H1 (cell line): Measurements from ENCODE around the gene BRICD5. TPM values are rescaled to one million over a fixed set of nuclear protein-coding genes. Genes with fewer than 3 reads are reported as not detected.

Experiments used
- CTCF ChIA-PET: fragments of 300-600 bp; sonication (Branson Sonifier 250); formaldehyde crosslinking; loops from one replicate; lab custom pipeline; 2021; ENCODE audit not compliant: partially characterized antibody; lab: Charles Lee
- POLR2A ChIA-PET: fragments of 300-600 bp; sonication (Branson Sonifier 250); formaldehyde crosslinking; loops from one replicate; lab custom pipeline; 2021; ENCODE audit warnings: inconsistent platforms; ENCODE audit not compliant: partially characterized antibody; lab: Charles Lee
- DNase-seq, 2 experiments: peaks; one replicate each; pipeline versions ENCODE4 v3.0.0 to v3.0.0-alpha.2; 2010 to 2022; ENCODE audit warnings: low spot score in 2 of 2, low read depth in 1 of 2, mixed read lengths in 1 of 2
- FAIRE-seq: peaks from 2 replicates; lab custom pipeline; 2011; peaks lifted over from hg19 to GRCh38; lab: Jason Lieb, UNC
- H2AFZ ChIP-seq: 2 replicates; pipeline ENCODE4 v1.8.1; 2012; ENCODE audit warnings: low read length, inconsistent platforms
- H2AK5ac ChIP-seq: 2 replicates; pipeline ENCODE4 v1.6.1; 2013; ENCODE audit warnings: low read depth, low read length
- H2BK120ac ChIP-seq: replicated peaks from 2 replicates; pipeline ENCODE3; 2013; ENCODE audit warnings: low read depth, low read length, inconsistent platforms
- H2BK12ac ChIP-seq: 2 replicates; pipeline ENCODE4 v1.6.1; 2013; ENCODE audit warnings: low read depth, low read length
- H2BK15ac ChIP-seq: 2 replicates; pipeline ENCODE4 v1.6.1; 2013; ENCODE audit warnings: low read length
- H2BK20ac ChIP-seq: 2 replicates; pipeline ENCODE4 v1.6.1; 2013; ENCODE audit warnings: low read length
- H2BK5ac ChIP-seq: 2 replicates; pipeline ENCODE4 v1.6.1; 2013; ENCODE audit warnings: low read depth, low read length
- H3K14ac ChIP-seq: 2 replicates; pipeline ENCODE4 v1.6.1; 2013; ENCODE audit warnings: inconsistent platforms; ENCODE audit not compliant: insufficient read length
- H3K18ac ChIP-seq: 2 replicates; pipeline ENCODE4 v1.6.1; 2013; ENCODE audit warnings: low read length; ENCODE audit errors: extremely low read depth
- H3K23ac ChIP-seq: 2 replicates; pipeline ENCODE4 v1.6.1; 2013; ENCODE audit warnings: inconsistent platforms; ENCODE audit not compliant: insufficient read length
- H3K23me2 ChIP-seq: 2 replicates; pipeline ENCODE4 v1.6.1; 2013; ENCODE audit warnings: low read depth, low read length
- H3K27ac ChIP-seq: 2 replicates; pipeline ENCODE4 v1.6.1; 2011; ENCODE audit warnings: low read depth, low read length, inconsistent platforms
- H3K27me3 ChIP-seq, 4 experiments: replicated peaks in 1 of 4; 1 replicate in 1 of 4; 2 replicates in 3 of 4; pipeline versions ENCODE4 v1.6.1 to v1.8.1; 2011 to 2013; ENCODE audit warnings: low read length in 3 of 4, mild to moderate bottlenecking in 3 of 4, inconsistent platforms in 2 of 4, mixed read lengths in 2 of 4, moderate library complexity in 1 of 4; ENCODE audit not compliant: control insufficient read depth in 3 of 4, insufficient read depth in 3 of 4; ENCODE audit errors: extremely low read depth in 1 of 4
- H3K36me3 ChIP-seq, 4 experiments: 2 replicates each; pipeline versions ENCODE4 v1.6.1 to v1.8.1; 2011 to 2013; ENCODE audit warnings: mild to moderate bottlenecking in 4 of 4, low read length in 3 of 4, moderate library complexity in 2 of 4, control low read depth in 1 of 4, inconsistent platforms in 1 of 4; ENCODE audit not compliant: insufficient read depth in 4 of 4, control insufficient read depth in 2 of 4
- H3K4ac ChIP-seq: replicated peaks from 2 replicates; pipeline ENCODE3; 2013; ENCODE audit warnings: low read length, low read depth, mixed read lengths, inconsistent platforms; ENCODE audit not compliant: insufficient read length
- H3K4me1 ChIP-seq, 4 experiments: replicated peaks in 1 of 4; 1 replicate in 1 of 4; 2 replicates in 3 of 4; pipeline versions ENCODE4 v1.6.1 to v1.8.1; 2011 to 2013; ENCODE audit warnings: low read length in 3 of 4, inconsistent platforms in 2 of 4, mixed read lengths in 1 of 4; ENCODE audit not compliant: insufficient read depth in 4 of 4, control insufficient read depth in 3 of 4
- H3K4me2 ChIP-seq, 2 experiments: 2 replicates each; pipeline versions ENCODE4 v1.6.1 to v1.8.1; 2011 to 2013; ENCODE audit warnings: low read depth in 2 of 2, low read length in 2 of 2, control low read depth in 1 of 2, inconsistent platforms in 1 of 2, mild to moderate bottlenecking in 1 of 2; ENCODE audit not compliant: insufficient read depth in 1 of 2
- H3K4me3 ChIP-seq, 4 experiments: fragments of 200-600, 300-600 bp in 1 of 4; sonication (generic), shearing (Covaris generic), sonication (Bioruptor Twin) in 1 of 4; 2 replicates each; pipeline versions ENCODE4 v1.5.1 to v1.8.1; 2011 to 2016; ENCODE audit warnings: low read length in 4 of 4, low read depth in 3 of 4, control low read depth in 2 of 4, inconsistent platforms in 2 of 4, mild to moderate bottlenecking in 2 of 4, mixed read lengths in 1 of 4, moderate library complexity in 1 of 4; ENCODE audit not compliant: insufficient read depth in 2 of 4; ENCODE audit errors: extremely low read depth in 1 of 4
- H3K56ac ChIP-seq: replicated peaks from 2 replicates; pipeline ENCODE3; 2013; ENCODE audit warnings: low read depth, mild to moderate bottlenecking, mixed read lengths, low read length, inconsistent platforms; ENCODE audit not compliant: insufficient read length
- H3K79me1 ChIP-seq: 2 replicates; pipeline ENCODE4 v1.6.1; 2013; ENCODE audit warnings: low read depth, low read length, control low read depth
- H3K79me2 ChIP-seq, 2 experiments: 2 replicates each; pipeline versions ENCODE4 v1.6.1 to v1.8.1; 2012 to 2013; ENCODE audit warnings: low read length in 2 of 2, mild to moderate bottlenecking in 2 of 2, inconsistent platforms in 1 of 2; ENCODE audit not compliant: insufficient read depth in 2 of 2, control insufficient read depth in 1 of 2
- H3K9ac ChIP-seq, 4 experiments: replicated peaks in 1 of 4; 1 replicate in 1 of 4; 2 replicates in 3 of 4; pipeline versions ENCODE4 v1.6.1 to v1.8.1; 2011 to 2013; ENCODE audit warnings: low read depth in 3 of 4, low read length in 3 of 4, control low read depth in 2 of 4, mild to moderate bottlenecking in 2 of 4, moderate library complexity in 2 of 4, inconsistent platforms in 1 of 4; ENCODE audit errors: extremely low read depth in 1 of 4
- H3K9me3 ChIP-seq, 2 experiments: 2 replicates each; pipeline versions ENCODE4 v1.6.1 to v1.8.1; 2012 to 2013; ENCODE audit warnings: mild to moderate bottlenecking in 2 of 2, moderate library complexity in 2 of 2, control low read depth in 1 of 2, inconsistent platforms in 1 of 2, low read depth in 1 of 2, low read length in 1 of 2, mixed read lengths in 1 of 2; ENCODE audit not compliant: insufficient read depth in 2 of 2
- H4K20me1 ChIP-seq, 2 experiments: replicated peaks in 1 of 2; 2 replicates each; pipeline versions ENCODE3 to v1.8.1; 2011 to 2013; ENCODE audit warnings: inconsistent platforms in 2 of 2, low read length in 2 of 2, mild to moderate bottlenecking in 1 of 2; ENCODE audit not compliant: insufficient read depth in 2 of 2, control insufficient read depth in 1 of 2
- H4K5ac ChIP-seq: 2 replicates; pipeline ENCODE4 v1.6.1; 2013; ENCODE audit warnings: low read length, low read depth, mixed read lengths, inconsistent platforms; ENCODE audit not compliant: insufficient read length
- H4K8ac ChIP-seq: 2 replicates; pipeline ENCODE4 v1.8.0; 2013; ENCODE audit warnings: mild to moderate bottlenecking, moderate library complexity, low read length, inconsistent platforms; ENCODE audit not compliant: insufficient read depth; ENCODE audit errors: extremely low read depth
- H4K91ac ChIP-seq: replicated peaks from 2 replicates; pipeline ENCODE3; 2013; ENCODE audit warnings: low read length, mixed read lengths, inconsistent platforms; ENCODE audit not compliant: insufficient read length
- CBX5 ChIP-seq: fragments of 300-800, 300-1000 bp; sonication (generic); IDR thresholded peaks from 2 replicates; pipeline ENCODE4 v1.7.1; 2016; ENCODE audit warnings: antibody characterized with exemption, low read length, low read depth
- CBX8 ChIP-seq: fragments of 300-800, 300-1000 bp; sonication (generic); IDR thresholded peaks from 2 replicates; pipeline ENCODE4 v1.7.1; 2016; ENCODE audit warnings: low read depth, low read length, borderline replicate concordance
- CEBPB ChIP-seq: IDR thresholded peaks from 2 replicates; pipeline ENCODE4 v1.6.1; 2012; ENCODE audit warnings: low read depth, low read length
- FOSL1 ChIP-seq: IDR thresholded peaks from 2 replicates; pipeline ENCODE4 v1.6.1; 2011; ENCODE audit warnings: mild to moderate bottlenecking, low read depth, low read length, moderate library complexity; ENCODE audit not compliant: insufficient read depth
- JUN ChIP-seq: IDR thresholded peaks from 2 replicates; pipeline ENCODE4 v1.6.1; 2011; ENCODE audit warnings: low read depth, mild to moderate bottlenecking, improper control_type of control experiment, low read length
- JUND ChIP-seq: IDR thresholded peaks from 2 replicates; pipeline ENCODE4 v1.6.1; 2011; ENCODE audit warnings: mild to moderate bottlenecking, improper control_type of control experiment, low read length
- KDM4A ChIP-seq: IDR thresholded peaks from one replicate; pipeline ENCODE4 v1.7.1; 2012; ENCODE audit warnings: low read depth, mild to moderate bottlenecking, moderate library complexity, low read length, inconsistent platforms; ENCODE audit not compliant: severe bottlenecking
- NRF1 ChIP-seq: IDR thresholded peaks from 2 replicates; pipeline ENCODE4 v1.6.1; 2011; ENCODE audit warnings: mild to moderate bottlenecking, low read depth, low read length, improper control_type of control experiment
- RBBP5 ChIP-seq: IDR thresholded peaks from 2 replicates; pipeline ENCODE4 v1.7.1; 2012; ENCODE audit warnings: low read depth, mild to moderate bottlenecking, inconsistent platforms, low read length, moderate library complexity, borderline replicate concordance
- RNF2 ChIP-seq: fragments of 200-900, 300-1000 bp; sonication (generic); IDR thresholded peaks from 2 replicates; pipeline ENCODE4 v1.7.1; 2016; ENCODE audit warnings: borderline replicate concordance, low read depth, mild to moderate bottlenecking, antibody characterized with exemption, low read length; ENCODE audit not compliant: poor library complexity, severe bottlenecking; ENCODE audit errors: missing control alignments
- SIX5 ChIP-seq: IDR thresholded peaks from 2 replicates; pipeline ENCODE4 v1.6.1; 2011; ENCODE audit warnings: mild to moderate bottlenecking, low read depth, low read length
- WGBS, 2 experiments: shearing (Covaris generic) in 1 of 2; methylation state at CpG; one replicate each; pipeline versions ENCODE4 v1.1.6 to v1.1.7; 2013 to 2015; ENCODE audit warnings: low lambda C conversion rate in 2 of 2, mixed read lengths in 2 of 2, inconsistent platforms in 1 of 2, low coverage in 1 of 2, missing lambda C conversion rate in 1 of 2; ENCODE audit not compliant: insufficient replicate concordance in 2 of 2, insufficient coverage in 1 of 2, insufficient read length in 1 of 2; ENCODE audit errors: extremely low coverage in 1 of 2, missing lambda C conversion rate in 1 of 2; 5-methylcytosine and 5-hydroxymethylcytosine counted together
- polyA plus RNA-seq, 7 experiments: library from polyadenylated mRNA; depleted of rRNA in 3 of 7; stranded (reverse) in 5 of 7; unstranded in 2 of 7; fragments of >200 nt in 5 of 7; fragments of 200-250 nt in 2 of 7; gene quantifications; 1 replicate in 5 of 7; 2 replicates in 1 of 7; 4 replicates in 1 of 7; pipeline versions ENCODE4 v1.2.1 to v1.2.3, GENCODE V29; 2011 to 2013; ENCODE audit warnings: missing spikeins in 2 of 7, mixed read lengths in 2 of 7
- total RNA-seq: library from RNA; stranded (reverse); fragmentation: NEBNext Ultra II Directional; extraction: Animal tissue kit (Norgen Biotek cat#: 25700); gene quantifications from 2 replicates; pipeline ENCODE4 v1.2.1, GENCODE V29; 2021
- TF ChIP-seq, protein P1 (sequence below): IDR thresholded peaks from 2 replicates; pipeline ENCODE4 v1.6.1; 2011; ENCODE audit warnings: low read depth, mild to moderate bottlenecking, low read length; ENCODE audit not compliant: insufficient read depth

The BRICD5 gene
- total and polyA plus RNA-seq, 2 of the 8 experiments (the other 6 are each of a cell fraction or from before 2014, with no cell fraction given) = 8.5 to 14.2 TPM

- no peak overlapping the region for H2AFZ ChIP-seq
- H3K79me2 ChIP-seq = no peaks in the 10 kb centered on the region
- no peak overlapping the region for H3K18ac ChIP-seq
- H3K14ac ChIP-seq = no peak overlapping the region
- no peak overlapping the region for H2BK20ac ChIP-seq
- CTCF ChIA-PET = interaction anchor here (0.6 to 2.1 kb wide), 4 partner anchors 9 to 823 kb away, joined by 3 to 9 read pairs (median 4); no protein-coding TSS in a partner anchor
- H3K23ac ChIP-seq = no peak overlapping the region
- peaks cover 2% of the 10 kb centered on the region; the same call in 1 of the 2 replicates for H3K23me2 ChIP-seq
- H4K5ac ChIP-seq = no peak overlapping the region
- H3K4me1 ChIP-seq = peaks cover 0 to 7% (median 2%) of the 10 kb centered on the region in 4 experiments; a peak in 4 of 7 replicates
- H3K27ac ChIP-seq = no peak overlapping the region
- peaks cover 0 to 6% of the 10 kb centered on the region in 2 experiments for H4K20me1 ChIP-seq
- H3K9me3 ChIP-seq = no peaks in the 10 kb centered on the region
- DNase-seq (no peak), FAIRE-seq (no peak)
- H3K9ac ChIP-seq = no peak overlapping the region
- no peak overlapping the region for H2BK12ac ChIP-seq
- no peak overlapping the region for H3K4me3 ChIP-seq
- H3K56ac ChIP-seq = no peak overlapping the region
- POLR2A ChIA-PET = interaction anchor here (0.8 to 4.9 kb wide), 4 partner anchors 13 to 31 kb away, joined by 3 to 17 read pairs (median 4); partner anchors contain the start of gene TRAF7
- no peak overlapping the region for H4K91ac ChIP-seq
- WGBS, 2 experiments = 90% methylated on average over 13 of the region's 13 CpGs; no CpG with 5 or more reads in 1 of the 2 experiments
- no peak overlapping the region for H3K4ac ChIP-seq
- H3K36me3 ChIP-seq = peaks cover 0 to 4% (median 0%) of the 10 kb centered on the region in 4 experiments; a peak in 1 of 8 replicates
- H3K27me3 ChIP-seq = no peaks in the 10 kb centered on the region
- H2BK15ac ChIP-seq = no peak overlapping the region
- no peak overlapping the region for H3K4me2 ChIP-seq
- H4K8ac ChIP-seq = no peak overlapping the region
- H2BK120ac ChIP-seq = no peak overlapping the region
- no peaks in the 10 kb centered on the region for H3K79me1 ChIP-seq
- no peak overlapping the region for H2AK5ac ChIP-seq
- no peak for TF ChIP-seq NRF1
- no peak for TF ChIP-seq KDM4A
- TF ChIP-seq, protein P1, sequence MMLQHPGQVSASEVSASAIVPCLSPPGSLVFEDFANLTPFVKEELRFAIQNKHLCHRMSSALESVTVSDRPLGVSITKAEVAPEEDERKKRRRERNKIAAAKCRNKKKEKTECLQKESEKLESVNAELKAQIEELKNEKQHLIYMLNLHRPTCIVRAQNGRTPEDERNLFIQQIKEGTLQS = no peak
- no peak for TF ChIP-seq SIX5
- TF ChIP-seq FOSL1 = no peak
- no peak for TF ChIP-seq CBX8
- no peak for TF ChIP-seq RBBP5
- no peak for TF ChIP-seq CEBPB
- TF ChIP-seq JUND = no peak
- no peak for TF ChIP-seq CBX5
- TF ChIP-seq RNF2 = no peak
- TF ChIP-seq JUN = no peak
- no peak overlapping the region for H2BK5ac ChIP-seq
Observed at GRCh38 chr16:2186064-2186463, 24.6 kb downstream of the BRICD5 start.
